NT2/D1 (cell line): ENCODE results near the gene KRTAP1-5.

Source experiments
- DNase-seq: peaks from one replicate; pipeline ENCODE4 v3.0.0-alpha.2; 2011; ENCODE audit warnings: low read depth, low spot score
- H3K27me3 ChIP-seq: 2 replicates; pipeline ENCODE4 v1.6.0; 2011; ENCODE audit warnings: mild to moderate bottlenecking; ENCODE audit not compliant: insufficient read length, insufficient read depth
- H3K36me3 ChIP-seq: 2 replicates; pipeline ENCODE4 v1.6.1; 2011; ENCODE audit warnings: mild to moderate bottlenecking, low read length, mixed read lengths; ENCODE audit not compliant: insufficient read depth, insufficient read length
- H3K4me1 ChIP-seq: 2 replicates; pipeline ENCODE4 v1.5.1; 2011; ENCODE audit not compliant: insufficient read depth, insufficient read length
- H3K4me3 ChIP-seq: 2 replicates; pipeline ENCODE4 v1.5.1; 2011; ENCODE audit warnings: low read depth; ENCODE audit not compliant: insufficient read length
- H3K9ac ChIP-seq: 2 replicates; pipeline ENCODE4 v1.6.0; 2011; ENCODE audit warnings: low read depth; ENCODE audit not compliant: insufficient read length
- H3K9me3 ChIP-seq: 2 replicates; pipeline ENCODE4 v1.5.1; 2011; ENCODE audit warnings: mild to moderate bottlenecking, low read length; ENCODE audit not compliant: insufficient read depth
- SUZ12 ChIP-seq: IDR thresholded peaks from 2 replicates; pipeline ENCODE4 v1.6.1; 2011; ENCODE audit not compliant: insufficient read length, insufficient read depth; ENCODE audit errors: extremely low read depth
- YY1 ChIP-seq: IDR thresholded peaks from 2 replicates; pipeline ENCODE4 v1.6.1; 2011; ENCODE audit not compliant: insufficient read length, insufficient read depth
- ZNF274 ChIP-seq: IDR thresholded peaks from 2 replicates; pipeline ENCODE4 v1.6.1; 2011; ENCODE audit warnings: mild to moderate bottlenecking, low read depth, low read length

KRTAP1-5 gene

GRCh38 chr17:40996829-40997228 is 30.2 kb downstream of the KRTAP1-5 start:
- no peak for TF ChIP-seq SUZ12
- TF ChIP-seq YY1, result no peak
- no peak for TF ChIP-seq ZNF274
- DNase-seq, result no peak
- no peaks in the 10 kb centered on the region for H3K9me3 ChIP-seq
- no peaks in the 10 kb centered on the region for H3K27me3 ChIP-seq
- H3K4me3 ChIP-seq, result no peak overlapping the region
- peaks cover 2% of the 10 kb centered on the region for H3K4me1 ChIP-seq
- no peaks in the 10 kb centered on the region for H3K36me3 ChIP-seq
- no peak overlapping the region for H3K9ac ChIP-seq

- TF ChIP-seq YY1 (no peak), SUZ12 (no peak), ZNF274 (no peak)
- no peak overlapping the region for H3K9ac ChIP-seq
- DNase-seq, result no peak
- H3K27me3 ChIP-seq, result no peaks in the 10 kb centered on the region
- peaks cover 2% of the 10 kb centered on the region for H3K4me1 ChIP-seq
- no peak overlapping the region for H3K4me3 ChIP-seq
- H3K9me3 ChIP-seq, result peaks cover 4% of the 10 kb centered on the region; the same call in 1 of the 2 replicates
- H3K36me3 ChIP-seq, result no peaks in the 10 kb centered on the region
Observed at GRCh38 chr17:40995116-40995515, 31.9 kb downstream of the KRTAP1-5 start.

- H3K4me1 ChIP-seq, result peaks cover 2% of the 10 kb centered on the region
- TF ChIP-seq YY1 (no peak), SUZ12 (no peak), ZNF274 (no peak)
- H3K27me3 ChIP-seq, result no peaks in the 10 kb centered on the region
- H3K4me3 ChIP-seq, result no peak within 1 kb of the TSS
- H3K36me3 ChIP-seq, result no peaks in the 10 kb centered on the region
- H3K9me3 ChIP-seq, result peaks cover 4% of the 10 kb centered on the region; the same call in 1 of the 2 replicates
- DNase-seq, result no peak
- H3K9ac ChIP-seq, result no peak within 1 kb of the TSS
Observed at GRCh38 chr17:40993839-40994238, 33.2 kb downstream of the KRTAP1-5 start, which contains the start of gene KRTAP3-3. TSS of gene KRTAP3-3 (minus strand) at chr17:40994164. CDS start at chr17:40994097, 67 bp downstream.

GRCh38 chr17:40993084-40993483 is 33.9 kb downstream of the KRTAP1-5 start:
- Histone ChIP-seq H3K36me3 (no peaks in the 10 kb centered on the region), H3K9me3 (peaks cover 4% of the 10 kb centered on the region; the same call in 1 of the 2 replicates), H3K27me3 (no peaks in the 10 kb centered on the region), H3K9ac (no peak overlapping the region), H3K4me1 (peaks cover 2% of the 10 kb centered on the region), H3K4me3 (no peak overlapping the region)
- no peak for TF ChIP-seq ZNF274
- no peak for TF ChIP-seq YY1
- no peak for TF ChIP-seq SUZ12
- DNase-seq, result no peak

- Histone ChIP-seq H3K27me3 (no peaks in the 10 kb centered on the region), H3K4me3 (no peak overlapping the region), H3K9me3 (peaks cover 4% of the 10 kb centered on the region; the same call in 1 of the 2 replicates), H3K9ac (no peak overlapping the region), H3K4me1 (peaks cover 2% of the 10 kb centered on the region), H3K36me3 (no peaks in the 10 kb centered on the region)
- TF ChIP-seq ZNF274 (no peak), YY1 (no peak), SUZ12 (no peak)
- DNase-seq, result no peak
Observed at GRCh38 chr17:40992666-40993065, 34.3 kb downstream of the KRTAP1-5 start.

GRCh38 chr17:40986920-40987319 is 40.1 kb downstream of the KRTAP1-5 start:
- no peak for TF ChIP-seq YY1
- TF ChIP-seq SUZ12, result no peak
- no peak for TF ChIP-seq ZNF274
- no peak for DNase-seq
- no peak overlapping the region for H3K4me3 ChIP-seq
- no peaks in the 10 kb centered on the region for H3K36me3 ChIP-seq
- no peak overlapping the region for H3K9ac ChIP-seq
- no peaks in the 10 kb centered on the region for H3K27me3 ChIP-seq
- peaks cover 4% of the 10 kb centered on the region; the same call in 1 of the 2 replicates for H3K9me3 ChIP-seq
- H3K4me1 ChIP-seq, result no peaks in the 10 kb centered on the region

GRCh38 chr17:40984226-40984625 is 42.8 kb downstream of the KRTAP1-5 start, which contains the start of gene KRT40:
TSS of gene KRT40 (minus strand) at chr17:40984326. CDS start at chr17:40984273, 53 bp downstream.
- no peak within 1 kb of the TSS for H3K4me3 ChIP-seq
- no peaks in the 10 kb centered on the region for H3K9me3 ChIP-seq
- no peaks in the 10 kb centered on the region for H3K36me3 ChIP-seq
- H3K4me1 ChIP-seq, result peaks cover 3% of the 10 kb centered on the region
- no peak within 1 kb of the TSS for H3K9ac ChIP-seq
- DNase-seq, result no peak
- H3K27me3 ChIP-seq, result no peaks in the 10 kb centered on the region
- TF ChIP-seq YY1 (no peak), SUZ12 (no peak), ZNF274 (no peak)

GRCh38 chr17:40981115-40981514 is 45.9 kb downstream of the KRTAP1-5 start:
- Histone ChIP-seq H3K27me3 (no peaks in the 10 kb centered on the region), H3K9me3 (no peaks in the 10 kb centered on the region), H3K9ac (no peak overlapping the region), H3K4me1 (peaks cover 3% of the 10 kb centered on the region), H3K4me3 (no peak overlapping the region), H3K36me3 (no peaks in the 10 kb centered on the region)
- TF ChIP-seq YY1 (no peak), ZNF274 (no peak), SUZ12 (no peak)
- DNase-seq, result no peak
